HFFc6 (cell line): Measurements from ENCODE around the gene PCSK9. TPM values are rescaled to one million over a fixed set of nuclear protein-coding genes. Genes with fewer than 3 reads are reported as not detected.

ENCODE experiments used
- DNase-seq: peaks from one replicate; pipeline ENCODE4 v3.0.0-alpha.2; 2018
- H3K27ac Mint-ChIP-seq: 2 replicates; pipeline ENCODE4 v1.8.0; 2020; ENCODE audit warnings: mild to moderate bottlenecking, mixed read lengths
- H3K27me3 Mint-ChIP-seq: 2 replicates; pipeline ENCODE4 v1.8.0; 2021; ENCODE audit warnings: mild to moderate bottlenecking, moderate library complexity, mixed read lengths; ENCODE audit not compliant: insufficient read depth
- H3K36me3 Mint-ChIP-seq: 2 replicates; pipeline ENCODE4 v1.8.0; 2021; ENCODE audit warnings: low read depth, mixed read lengths
- H3K4me1 Mint-ChIP-seq: 2 replicates; pipeline ENCODE4 v1.8.0; 2020; ENCODE audit warnings: low read depth, mixed read lengths
- H3K4me3 Mint-ChIP-seq: 2 replicates; pipeline ENCODE4 v1.8.0; 2020; ENCODE audit warnings: mild to moderate bottlenecking, moderate library complexity, mixed read lengths
- H3K9me3 Mint-ChIP-seq: 2 replicates; pipeline ENCODE4 v1.8.0; 2020; ENCODE audit warnings: mild to moderate bottlenecking, mixed read lengths
- CTCF ChIP-seq: fragments of 200-600 bp; sonication (generic); IDR thresholded peaks from 2 replicates; pipeline ENCODE4 v1.5.0; 2021; ENCODE audit warnings: antibody characterized with exemption, mild to moderate bottlenecking
- total RNA-seq, 6 experiments: library from RNA; stranded (reverse); fragmentation: NEBNext Ultra II Directional; extraction: Animal tissue kit (Norgen Biotek cat#: 25700); gene quantifications; 2 replicates in 1 of 6; 3 replicates in 5 of 6; pipeline ENCODE4 v1.2.3, GENCODE V29; 2021

PCSK9 gene
- total RNA-seq, 6 experiments from 2014 or later = 0.05 TPM; not detected in 4

GRCh38 chr1:55037733-55038551 lies 1.4 kb upstream of the PCSK9 start:
- H3K27ac Mint-ChIP-seq = no peak overlapping the region
- H3K4me1 Mint-ChIP-seq = peaks cover 5% of the 10 kb centered on the region; the same call in 1 of the 2 replicates
- no peaks in the 10 kb centered on the region for H3K9me3 Mint-ChIP-seq
- no peaks in the 10 kb centered on the region for H3K36me3 Mint-ChIP-seq
- no peak for TF ChIP-seq CTCF
- H3K4me3 Mint-ChIP-seq = no peak overlapping the region
- no peak for DNase-seq
- H3K27me3 Mint-ChIP-seq = peaks cover 87% of the 10 kb centered on the region

DNA sequence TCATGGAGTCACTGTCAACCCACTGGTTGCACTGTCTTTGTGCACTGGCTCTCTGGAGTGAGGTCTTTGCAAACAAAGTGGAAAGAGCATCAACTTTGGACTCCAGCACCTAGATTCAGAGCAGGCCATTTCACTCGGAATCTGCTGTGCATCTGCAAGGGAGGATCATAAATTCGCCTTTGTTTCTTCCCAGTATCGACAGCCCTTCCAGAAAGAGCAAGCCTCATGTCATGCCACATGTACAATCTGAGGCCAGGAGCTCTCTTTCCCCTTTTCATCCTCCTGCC lies 853 bp upstream of the PCSK9 start:
- no peak overlapping the region for H3K4me3 Mint-ChIP-seq
- H3K27ac Mint-ChIP-seq = no peak overlapping the region
- DNase-seq = no peak
- peaks cover 5% of the 10 kb centered on the region; the same call in 1 of the 2 replicates for H3K4me1 Mint-ChIP-seq
- H3K9me3 Mint-ChIP-seq = no peaks in the 10 kb centered on the region
- H3K36me3 Mint-ChIP-seq = no peaks in the 10 kb centered on the region
- no peak for TF ChIP-seq CTCF
- H3K27me3 Mint-ChIP-seq = peaks cover 84% of the 10 kb centered on the region

GRCh38 chr1:55038974-55039341 lies 390 bp upstream of the PCSK9 start:
- Mint-ChIP-seq H3K9me3 (no peaks in the 10 kb centered on the region), H3K4me1 (peaks cover 5% of the 10 kb centered on the region; the same call in 1 of the 2 replicates), H3K36me3 (no peaks in the 10 kb centered on the region), H3K4me3 (no peak overlapping the region), H3K27me3 (peaks cover 79% of the 10 kb centered on the region), H3K27ac (no peak overlapping the region)
- no peak for TF ChIP-seq CTCF
- DNase-seq = no peak

DNA sequence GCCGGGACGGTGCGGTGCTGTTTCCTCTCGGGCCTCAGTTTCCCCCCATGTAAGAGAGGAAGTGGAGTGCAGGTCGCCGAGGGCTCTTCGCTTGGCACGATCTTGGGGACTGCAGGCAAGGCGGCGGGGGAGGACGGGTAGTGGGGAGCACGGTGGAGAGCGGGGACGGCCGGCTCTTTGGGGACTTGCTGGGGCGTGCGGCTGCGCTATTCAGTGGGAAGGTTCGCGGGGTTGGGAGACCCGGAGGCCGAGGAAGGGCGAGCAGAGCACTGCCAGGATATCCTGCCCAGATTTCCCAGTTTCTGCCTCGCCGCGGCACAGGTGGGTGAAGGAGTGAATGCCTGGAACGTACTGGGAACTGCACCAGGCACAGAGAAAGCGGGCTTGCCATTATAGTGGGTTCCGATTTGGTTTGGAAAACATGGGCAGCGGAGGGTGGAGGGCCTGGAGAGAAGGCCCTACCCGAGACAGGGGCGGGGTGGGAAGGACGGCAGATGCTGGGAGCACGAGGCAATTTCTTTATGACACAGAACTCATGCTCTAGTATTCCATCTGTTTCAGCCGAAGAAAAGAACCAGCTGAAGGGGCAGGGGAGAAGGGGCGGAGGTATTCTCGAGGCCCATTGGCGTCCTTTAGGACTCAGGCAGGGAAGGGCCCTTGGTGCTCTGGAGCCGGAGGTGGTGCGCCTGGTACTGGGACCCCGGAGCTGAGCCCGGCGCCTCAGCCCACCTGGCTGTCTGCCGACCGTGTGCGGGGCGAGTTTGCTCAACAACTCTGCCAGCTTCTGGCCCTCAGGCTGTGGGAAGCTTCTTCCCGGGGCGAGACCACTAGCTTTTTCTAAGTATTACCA lies 960 bp downstream of the PCSK9 start:
- Mint-ChIP-seq H3K27ac (no peak overlapping the region), H3K9me3 (no peaks in the 10 kb centered on the region), H3K27me3 (peaks cover 71% of the 10 kb centered on the region), H3K4me1 (peaks cover 5% of the 10 kb centered on the region; the same call in 1 of the 2 replicates), H3K4me3 (peak overlapping the region; percentile 23; the same call in 1 of the 2 replicates), H3K36me3 (no peaks in the 10 kb centered on the region)
- TF ChIP-seq CTCF = no peak
- DNase-seq = no peak

DNA sequence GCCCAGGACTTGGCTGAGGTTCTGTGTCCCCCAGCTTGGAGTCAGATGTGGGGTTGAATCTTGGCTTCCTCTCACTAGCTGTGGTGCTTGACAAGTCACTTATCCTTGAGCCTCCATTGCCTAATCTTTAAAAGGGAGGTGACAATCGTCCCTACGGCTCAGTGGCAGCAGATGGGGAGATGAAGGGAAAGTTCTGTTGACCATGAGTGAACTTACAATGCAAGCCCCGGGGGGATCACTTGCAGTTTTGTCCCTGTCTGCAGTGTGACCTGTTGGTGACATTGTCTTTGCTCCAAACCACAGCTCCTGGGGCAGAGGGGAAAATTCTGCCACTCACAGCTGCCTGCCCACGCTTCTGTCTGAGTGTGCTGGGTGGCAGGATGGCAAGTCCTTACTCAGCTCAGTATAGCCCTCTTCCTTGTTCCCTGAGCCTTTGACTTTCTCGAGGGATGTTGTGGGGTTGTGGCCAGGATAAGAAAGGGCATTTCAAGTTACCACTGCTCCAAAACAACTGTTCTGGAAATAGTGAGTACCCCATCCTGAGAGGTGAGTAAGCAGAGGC lies 1.7 kb downstream of the PCSK9 start:
- Mint-ChIP-seq H3K27ac (no peak overlapping the region), H3K9me3 (no peaks in the 10 kb centered on the region), H3K4me1 (peaks cover 5% of the 10 kb centered on the region; the same call in 1 of the 2 replicates), H3K4me3 (no peak overlapping the region), H3K27me3 (peaks cover 66% of the 10 kb centered on the region), H3K36me3 (no peaks in the 10 kb centered on the region)
- DNase-seq = no peak
- no peak for TF ChIP-seq CTCF
